Ureter (tissue), 1 donor: Measurements from ENCODE around the gene CELA3A. TPM values are rescaled to one million over a fixed set of nuclear protein-coding genes. Genes with fewer than 3 reads are reported as not detected.
"Not testable (repeated sequence)": the region's sequence is repeated elsewhere in the genome, so short reads cannot be mapped to it uniquely, and the experiment has no call there.

Experiments
- DNase-seq: peaks from one replicate; pipeline ENCODE4 v3.0.0-alpha.2; 2020; ENCODE audit warnings: low spot score
- total RNA-seq: library from RNA; stranded (reverse); gene quantifications from one replicate; pipeline ENCODE4 v1.2.4, GENCODE V29; 2023
- donor health status: DM: yes; HTN: yes; CAD: no.

CELA3A gene
- total RNA-seq, 1 donor from 2014 or later = not detected

DNA sequence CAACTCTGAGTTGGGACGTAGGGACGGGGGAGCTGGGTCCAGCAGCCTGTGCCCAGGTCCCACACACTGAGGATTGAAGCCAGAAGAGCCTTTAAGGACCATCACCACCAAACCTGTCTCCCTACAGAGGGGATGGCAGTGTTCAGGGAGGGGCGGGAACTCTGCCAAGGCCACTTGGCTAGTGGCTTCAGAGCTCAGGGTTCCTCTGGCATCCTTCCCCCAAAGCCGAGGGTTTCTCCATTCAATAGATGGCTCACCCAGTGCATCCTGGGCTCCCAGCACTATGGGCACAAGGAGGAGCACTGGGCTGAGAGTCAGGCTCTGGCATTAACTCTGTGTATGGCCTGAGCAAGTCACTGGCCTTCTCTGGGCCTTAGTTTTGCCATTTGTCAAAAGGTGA is 20.2 kb upstream of the CELA3A start:
- DNase-seq = not testable (repeated sequence)

GRCh38 chr1:21982122-21982521 is 19.3 kb upstream of the CELA3A start:
- not testable (repeated sequence) for DNase-seq

DNA sequence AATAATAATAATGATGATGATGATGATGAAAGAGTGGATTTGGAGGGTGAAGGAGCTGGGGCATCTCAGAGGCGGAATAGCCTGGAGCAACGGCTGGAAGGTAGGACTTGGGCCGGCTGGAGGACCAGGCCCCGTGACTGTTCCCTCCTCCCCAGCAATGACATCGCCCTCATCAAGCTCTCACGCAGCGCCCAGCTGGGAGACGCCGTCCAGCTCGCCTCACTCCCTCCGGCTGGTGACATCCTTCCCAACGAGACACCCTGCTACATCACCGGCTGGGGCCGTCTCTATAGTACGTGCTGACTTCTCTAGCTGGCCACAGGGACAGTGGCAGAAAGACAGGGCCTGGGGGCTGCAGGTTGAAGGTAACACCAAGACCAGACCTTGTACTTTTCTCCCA is 17.9 kb upstream of the CELA3A start:
- not testable (repeated sequence) for DNase-seq

- DNase-seq = not testable (repeated sequence)
These were observed 15.6 kb upstream of the CELA3A start for GRCh38 chr1:21985893-21986292.

- DNase-seq = not testable (repeated sequence)
These were observed 15.1 kb upstream of the CELA3A start for GRCh38 chr1:21986386-21986785.

GRCh38 chr1:21989672-21990393 is 11.6 kb upstream of the CELA3A start:
- DNase-seq = not testable (repeated sequence)

DNA sequence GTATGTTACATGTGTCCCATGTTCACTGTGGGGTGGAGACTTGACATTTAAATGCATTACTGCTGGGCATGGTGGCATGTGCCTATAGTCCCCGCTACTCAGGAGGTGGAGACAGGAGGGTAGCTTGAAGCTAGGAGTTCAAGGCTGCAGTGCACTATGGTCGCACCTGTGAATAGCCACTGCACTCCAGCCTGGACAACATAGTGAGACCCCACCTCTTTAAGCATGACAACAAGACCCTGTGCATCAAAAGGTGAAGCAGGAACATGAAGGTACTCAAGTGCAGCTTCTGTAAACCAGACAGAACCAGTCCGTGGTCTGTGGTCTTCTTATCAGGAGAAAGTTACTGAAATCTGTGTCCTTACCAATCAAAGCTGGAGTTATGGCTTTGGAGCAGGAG is 9.3 kb upstream of the CELA3A start:
- not testable (repeated sequence) for DNase-seq

GRCh38 chr1:21994716-21995115 is 6.7 kb upstream of the CELA3A start:
- not testable (repeated sequence) for DNase-seq

- DNase-seq = not testable (repeated sequence)
These were observed 4.8 kb upstream of the CELA3A start for GRCh38 chr1:21996663-21996970.

DNA sequence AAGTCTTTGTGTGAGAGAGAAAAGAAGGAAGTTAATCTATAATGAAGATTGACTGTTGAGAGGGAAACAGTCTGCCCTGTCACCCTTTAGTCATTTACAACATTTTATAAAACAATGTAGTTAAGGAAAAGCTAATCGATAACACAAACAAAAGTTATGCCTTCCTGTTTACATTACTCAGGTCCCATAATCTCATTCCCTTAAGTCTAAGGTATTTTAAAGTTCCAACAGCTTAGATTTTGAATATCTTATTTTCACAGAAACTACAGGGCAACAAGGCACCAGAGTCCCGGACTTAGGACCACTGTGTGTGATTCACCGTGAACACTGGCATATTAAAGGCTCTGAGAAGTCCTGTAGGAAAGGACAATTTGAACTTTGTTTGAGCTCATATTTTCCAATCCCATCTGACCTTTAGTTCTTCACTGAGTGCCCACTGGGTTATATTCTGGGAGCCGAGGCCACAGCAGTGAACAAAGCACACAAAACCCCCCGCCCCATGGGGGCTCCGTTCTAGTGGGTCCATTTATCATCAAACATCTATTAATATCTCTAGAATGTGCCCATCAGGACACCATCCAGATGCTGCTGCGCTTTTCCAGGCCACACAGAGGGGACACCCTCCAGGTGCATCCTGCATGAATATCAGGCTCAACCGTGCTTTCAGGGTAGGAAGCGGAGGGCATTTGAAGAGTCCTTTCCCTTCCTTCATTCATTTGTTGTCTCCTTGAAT is 3.4 kb upstream of the CELA3A start:
- DNase-seq = not testable (repeated sequence)

- not testable (repeated sequence) for DNase-seq
These were observed 2.7 kb upstream of the CELA3A start for GRCh38 chr1:21998624-21999294.

DNA sequence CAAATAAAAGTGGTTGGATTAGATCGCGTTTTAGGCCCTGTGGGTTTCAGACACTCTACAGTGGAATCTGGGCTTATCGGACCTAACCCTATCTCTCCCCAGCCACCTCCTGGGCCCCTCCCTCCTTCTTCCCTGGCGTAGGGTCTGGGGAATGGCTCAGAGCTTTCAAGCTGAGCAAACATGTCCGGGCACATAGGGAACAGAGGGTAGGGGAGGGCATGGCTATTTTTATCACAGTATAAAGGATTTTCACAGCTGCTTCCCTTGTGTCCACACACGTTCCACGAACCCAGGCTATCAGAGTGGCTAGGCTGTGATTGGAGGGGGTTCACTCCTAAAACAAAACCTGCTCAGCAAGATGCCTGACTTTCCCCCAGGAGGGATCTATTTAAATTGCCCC is 1.8 kb upstream of the CELA3A start:
- DNase-seq = not testable (repeated sequence)

GRCh38 chr1:22002461-22002860 is 1.0 kb downstream of the CELA3A start:
- not testable (repeated sequence) for DNase-seq

DNA sequence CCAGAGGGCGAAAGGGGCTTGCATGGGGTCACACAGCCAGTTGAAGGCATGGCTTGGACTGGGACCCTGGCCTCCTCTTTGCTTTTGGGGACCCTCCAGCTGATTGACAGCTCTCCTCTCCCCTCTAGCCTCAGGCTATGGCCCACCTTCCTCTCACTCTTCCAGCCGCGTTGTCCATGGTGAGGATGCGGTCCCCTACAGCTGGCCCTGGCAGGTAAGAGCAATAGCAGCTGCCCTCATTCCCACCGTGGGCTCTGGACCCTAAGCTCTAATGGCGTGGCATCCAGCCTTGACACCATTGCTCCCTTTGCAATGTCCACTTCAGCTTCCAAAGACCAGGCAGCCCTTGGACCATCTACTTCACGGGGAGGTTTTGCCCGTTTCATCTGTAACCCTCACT is 1.4 kb downstream of the CELA3A start:
- DNase-seq = not testable (repeated sequence)

- not testable (repeated sequence) for DNase-seq
These were observed 2.5 kb downstream of the CELA3A start for GRCh38 chr1:22003959-22004358.

DNA sequence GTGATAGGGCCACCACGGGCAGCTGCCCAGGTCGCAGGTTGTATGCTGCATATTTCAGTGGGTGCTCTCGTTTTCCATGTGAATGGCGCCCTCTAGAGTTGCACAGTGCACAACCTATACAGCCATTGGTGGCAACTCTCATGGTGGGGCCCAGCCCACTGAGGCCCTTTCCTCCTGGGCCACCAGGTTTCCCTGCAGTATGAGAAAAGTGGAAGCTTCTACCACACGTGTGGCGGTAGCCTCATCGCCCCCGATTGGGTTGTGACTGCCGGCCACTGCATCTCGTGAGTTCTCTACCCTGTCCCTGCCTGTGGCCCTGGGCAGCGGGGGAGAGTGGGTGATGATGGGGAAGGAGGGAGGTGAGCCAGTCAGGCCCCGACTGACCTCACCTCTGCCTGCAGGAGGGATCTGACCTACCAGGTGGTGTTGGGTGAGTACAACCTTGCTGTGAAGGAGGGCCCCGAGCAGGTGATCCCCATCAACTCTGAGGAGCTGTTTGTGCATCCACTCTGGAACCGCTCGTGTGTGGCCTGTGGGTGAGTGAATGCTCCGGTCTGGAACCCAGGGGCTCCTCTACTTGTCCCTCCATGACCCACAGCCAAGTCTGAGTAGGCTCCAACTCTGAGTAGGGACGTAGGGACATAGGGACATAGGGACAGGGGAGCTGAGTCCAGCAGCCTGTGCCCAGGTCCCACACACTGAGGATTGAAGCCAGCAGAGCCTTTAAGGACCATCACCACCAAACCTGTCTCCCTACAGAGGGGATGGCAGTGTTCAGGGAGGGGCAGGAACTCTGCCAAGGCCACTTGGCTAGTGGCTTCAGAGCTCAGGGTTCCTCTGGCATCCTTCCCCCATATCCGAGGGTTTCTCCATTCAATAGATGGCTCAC is 4.0 kb downstream of the CELA3A start:
- DNase-seq = not testable (repeated sequence)

GRCh38 chr1:22006736-22007135 is 5.3 kb downstream of the CELA3A start:
- not testable (repeated sequence) for DNase-seq

GRCh38 chr1:22007262-22007661 is 5.8 kb downstream of the CELA3A start:
- DNase-seq = not testable (repeated sequence)

GRCh38 chr1:22009566-22009965 is 8.1 kb downstream of the CELA3A start:
- not testable (repeated sequence) for DNase-seq

- DNase-seq = not testable (repeated sequence)
These were observed 11.3 kb downstream of the CELA3A start for GRCh38 chr1:22012752-22013151.

DNA sequence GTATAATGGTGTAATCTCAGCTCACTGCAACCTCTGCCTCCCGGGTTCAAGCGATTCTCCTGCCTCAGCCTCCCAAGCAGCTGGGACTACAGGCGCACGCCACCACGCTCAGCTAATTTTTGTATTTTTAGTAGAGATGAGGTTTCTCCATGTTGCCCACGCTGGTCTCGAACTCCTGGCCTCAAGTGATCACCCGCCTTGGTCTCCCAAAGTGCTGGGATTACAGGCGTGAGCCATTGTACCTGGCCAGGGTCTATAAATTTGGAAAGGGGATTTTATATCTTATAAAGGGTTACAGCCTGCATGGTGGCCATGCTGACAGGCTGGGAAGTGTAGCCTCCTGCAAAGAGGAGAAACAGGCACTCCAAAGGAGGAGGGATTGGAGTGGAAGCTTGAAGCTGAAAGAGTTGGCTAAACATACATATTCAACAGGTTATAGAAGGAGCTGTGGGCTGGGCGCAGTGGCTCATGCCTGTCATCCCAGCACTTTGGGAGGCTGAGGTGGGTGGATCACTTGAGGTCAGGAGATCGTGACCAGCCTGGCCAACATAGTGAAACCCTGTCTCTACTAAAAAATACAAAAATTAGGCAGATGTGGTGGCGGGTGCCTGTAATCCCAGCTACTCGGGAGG is 13.2 kb downstream of the CELA3A start:
- not testable (repeated sequence) for DNase-seq
